Esophagus (tissue), 2 donors: ENCODE results near the gene DUSP28. TPM values are rescaled to one million over a fixed set of nuclear protein-coding genes. Genes with fewer than 3 reads are reported as not detected.
A peak's percentile ranks its signal among the peaks of the same experiment; 100 is the strongest.

Experiments
- H3K27ac ChIP-seq, 2 donors: one replicate each; pipeline ENCODE4 v1.5.1; 2013; ENCODE audit warnings: low read depth in 2 of 2, mild to moderate bottlenecking in 2 of 2, inconsistent platforms in 1 of 2, low read length in 1 of 2, moderate library complexity in 1 of 2
- H3K27me3 ChIP-seq, 2 donors: one replicate each; pipeline ENCODE4 v1.6.1; 2013; ENCODE audit warnings: low read length in 2 of 2, control low read depth in 1 of 2, mild to moderate bottlenecking in 1 of 2; ENCODE audit not compliant: insufficient read depth in 2 of 2, control insufficient read depth in 1 of 2
- H3K36me3 ChIP-seq, 2 donors: one replicate each; pipeline ENCODE4 v1.6.1; 2013; ENCODE audit warnings: low read length in 1 of 2; ENCODE audit not compliant: control insufficient read depth in 2 of 2, insufficient read depth in 2 of 2
- H3K4me1 ChIP-seq, 2 donors: one replicate each; pipeline ENCODE4 v1.6.1; 2013; ENCODE audit warnings: low read length in 1 of 2; ENCODE audit not compliant: control insufficient read depth in 2 of 2, insufficient read depth in 2 of 2
- H3K4me3 ChIP-seq, 2 donors: one replicate each; pipeline ENCODE4 v1.5.1; 2013; ENCODE audit warnings: low read length in 2 of 2, mild to moderate bottlenecking in 2 of 2, low read depth in 1 of 2, moderate library complexity in 1 of 2
- H3K9me3 ChIP-seq, 2 donors: one replicate each; pipeline ENCODE4 v1.6.1; 2013; ENCODE audit warnings: mild to moderate bottlenecking in 2 of 2, low read depth in 1 of 2, low read length in 1 of 2, moderate library complexity in 1 of 2; ENCODE audit not compliant: control insufficient read depth in 2 of 2, insufficient read depth in 1 of 2
- WGBS, 2 donors: extraction: QIAGEN DNeasy Blood & Tissue Kit; methylation state at CpG; one replicate each; pipeline ENCODE4 v1.1.7; 2013; 5-methylcytosine and 5-hydroxymethylcytosine counted together
- polyA plus RNA-seq, 2 donors: library from polyadenylated mRNA; stranded (reverse); fragments of 200-250 nt; gene quantifications; one replicate each; pipeline ENCODE4 v1.2.3, GENCODE V29; 2013
- donor health status: healthy with polysubstance abuse.
- donor health status: Bipolar disorder and iron deficiency.

Gene DUSP28
- polyA plus RNA-seq, 2 donors = 3.5 to 3.8 TPM

DNA sequence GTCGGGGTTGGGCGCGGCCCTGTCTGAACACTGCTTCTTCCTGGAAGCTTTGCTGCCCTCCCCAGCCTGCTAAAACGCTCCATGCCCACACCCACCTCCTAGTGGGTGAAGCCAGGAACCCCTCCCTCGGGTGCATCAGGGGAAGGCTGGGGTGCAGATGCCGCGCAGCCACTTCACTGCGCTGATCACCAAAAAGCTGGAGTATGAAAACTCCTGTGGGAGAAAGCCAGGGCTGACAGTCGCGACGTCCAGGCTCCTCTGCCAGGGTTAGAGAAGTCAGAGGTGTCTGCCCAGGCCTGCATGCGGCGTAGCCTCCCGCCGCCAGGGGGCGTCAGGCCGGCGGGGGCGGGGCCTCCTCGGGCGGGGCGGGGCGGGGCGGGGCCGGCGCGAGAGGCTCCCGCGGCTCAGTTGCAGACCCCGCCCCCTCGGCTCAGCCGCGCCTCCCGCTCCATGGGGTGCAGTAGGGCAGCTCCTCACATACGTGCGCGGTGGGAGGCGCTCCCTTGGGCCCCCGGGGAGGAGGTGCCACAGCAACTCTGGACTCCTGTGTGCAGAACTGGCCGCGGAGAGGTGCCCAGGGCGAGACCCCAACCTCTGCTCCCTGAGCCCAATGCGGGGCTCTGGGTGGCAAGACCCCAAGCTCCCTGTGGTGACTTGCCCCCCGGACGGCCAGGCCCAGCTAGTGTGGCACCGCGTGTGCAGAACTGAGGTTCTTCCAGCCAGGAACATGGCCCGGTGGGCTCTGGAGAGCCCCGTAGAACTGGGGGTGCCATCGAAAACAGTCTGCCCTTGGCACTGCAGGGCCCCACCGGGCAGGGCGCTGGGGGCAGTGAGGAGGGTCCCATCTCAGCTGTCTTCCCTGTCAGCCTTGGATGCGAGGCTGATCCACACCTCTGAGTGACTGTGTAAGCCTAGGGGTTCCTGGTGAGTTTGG, 6.3 kb downstream of the DUSP28 start:
- 6 to 9% methylated on average over 32 to 53 of the region's 53 CpGs for WGBS, 2 donors

DNA sequence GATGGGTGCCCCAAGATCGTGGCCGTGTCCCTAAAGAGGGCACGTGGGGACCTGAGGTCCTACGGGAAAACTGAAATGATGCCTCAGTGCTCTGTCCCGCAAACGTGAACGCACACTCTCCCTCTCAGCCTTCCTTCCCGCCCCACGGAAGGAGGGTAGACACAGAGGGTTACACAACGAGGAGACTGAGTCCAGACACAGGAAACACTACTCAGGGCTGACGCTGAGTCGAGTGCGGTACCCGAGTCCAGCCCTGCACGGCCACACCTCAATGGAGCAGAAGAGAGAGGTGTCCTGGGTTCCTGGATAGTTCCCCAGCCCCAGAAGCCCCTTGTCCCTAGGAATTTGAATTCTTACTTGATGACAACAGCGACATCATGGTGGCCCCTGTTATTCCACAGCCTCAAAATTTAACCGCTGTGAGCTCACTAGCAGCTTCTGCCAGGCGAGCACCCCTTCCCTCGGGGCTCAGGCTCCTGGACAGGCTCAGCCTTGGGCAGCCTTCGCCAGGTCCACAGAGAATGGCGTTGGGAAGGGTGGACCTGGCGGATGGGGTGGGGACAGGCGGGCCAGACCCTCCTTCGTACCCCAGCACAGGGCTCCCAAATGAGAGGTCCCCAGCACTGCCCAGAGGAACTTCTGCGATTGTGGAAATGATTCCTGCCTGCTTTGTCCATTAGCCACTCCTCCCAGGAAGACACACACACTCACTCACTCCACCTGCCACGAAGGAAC, 7.1 kb downstream of the DUSP28 start:
- no peaks in the 10 kb centered on the region for H3K9me3 ChIP-seq
- H3K36me3 ChIP-seq = peaks cover 0 to 7% of the 10 kb centered on the region in 2 donors
- peaks cover 32 to 47% of the 10 kb centered on the region in 2 donors for H3K4me1 ChIP-seq
- peak overlapping the region; percentile 96 for H3K27ac ChIP-seq
- no peaks in the 10 kb centered on the region for H3K27me3 ChIP-seq
- whole genome bisulfite sequencing, 2 donors = 27 to 29% methylated on average over 26 of the region's 26 CpGs
- peak overlapping the region; percentile 71 to 87 for H3K4me3 ChIP-seq

More for the DNA sequence above, 6.3 kb downstream of the DUSP28 start:
- Histone ChIP-seq H3K27ac (peak overlapping the region; percentile 96), H3K4me1 (peaks cover 32 to 47% of the 10 kb centered on the region in 2 donors), H3K27me3 (no peaks in the 10 kb centered on the region), H3K36me3 (peaks cover 0 to 6% of the 10 kb centered on the region in 2 donors), H3K9me3 (no peaks in the 10 kb centered on the region), H3K4me3 (peak overlapping the region; percentile 46 to 87)

DNA sequence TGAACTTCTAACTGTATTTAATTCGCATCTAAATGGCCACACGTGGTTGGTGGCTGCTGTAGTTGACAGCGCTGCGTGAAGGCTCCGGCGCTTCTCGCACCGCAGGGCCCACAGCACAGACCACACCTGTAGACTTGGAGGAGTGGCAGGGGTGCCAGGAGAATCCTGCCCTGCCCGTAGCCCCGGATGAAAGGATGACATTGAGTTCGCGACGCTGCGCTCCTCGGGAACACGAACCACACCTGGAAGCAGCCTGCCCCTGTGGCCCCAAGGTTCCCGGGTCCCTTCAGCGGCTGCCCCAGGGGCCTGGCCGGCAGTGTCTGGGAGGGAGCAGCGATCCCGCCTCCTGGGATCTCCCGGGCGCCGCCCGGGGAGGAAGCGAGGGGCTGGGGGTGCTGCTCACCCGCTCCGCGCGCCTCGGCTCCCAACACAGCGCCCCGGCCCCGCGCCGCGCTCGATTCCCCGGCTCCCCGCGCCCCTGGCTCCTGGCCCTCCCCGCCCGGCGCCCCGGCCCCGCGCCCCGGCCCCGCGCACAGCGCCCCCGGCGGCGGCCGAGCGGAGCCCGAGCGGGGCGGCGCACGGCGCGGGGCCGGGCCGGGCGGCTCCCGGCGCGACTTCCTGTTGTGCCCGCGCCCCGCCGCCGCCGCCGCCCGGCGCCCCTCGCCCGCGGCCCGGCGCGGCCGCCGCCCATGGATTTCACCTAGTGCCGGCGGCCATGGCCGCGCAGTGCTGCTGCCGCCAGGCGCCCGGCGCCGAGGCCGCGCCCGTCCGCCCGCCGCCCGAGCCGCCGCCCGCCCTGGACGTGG, 7.9 kb downstream of the DUSP28 start, which contains the start of gene RNPEPL1:
RNPEPL1 (plus strand) TSS at position 613 of the 806 bp plus-strand sequence; CDS start at position 716, 103 bp downstream.
- H3K36me3 ChIP-seq = peaks cover 0 to 11% of the 10 kb centered on the region in 2 donors
- H3K4me3 ChIP-seq = peak within 1 kb of the TSS; percentile 80 to 87
- peaks cover 32 to 49% of the 10 kb centered on the region in 2 donors for H3K4me1 ChIP-seq
- peak within 1 kb of the TSS; percentile 96 for H3K27ac ChIP-seq
- 1% methylated on average over 34 to 106 of the region's 106 CpGs for WGBS, 2 donors
- no peaks in the 10 kb centered on the region for H3K27me3 ChIP-seq
- H3K9me3 ChIP-seq = no peaks in the 10 kb centered on the region

DNA sequence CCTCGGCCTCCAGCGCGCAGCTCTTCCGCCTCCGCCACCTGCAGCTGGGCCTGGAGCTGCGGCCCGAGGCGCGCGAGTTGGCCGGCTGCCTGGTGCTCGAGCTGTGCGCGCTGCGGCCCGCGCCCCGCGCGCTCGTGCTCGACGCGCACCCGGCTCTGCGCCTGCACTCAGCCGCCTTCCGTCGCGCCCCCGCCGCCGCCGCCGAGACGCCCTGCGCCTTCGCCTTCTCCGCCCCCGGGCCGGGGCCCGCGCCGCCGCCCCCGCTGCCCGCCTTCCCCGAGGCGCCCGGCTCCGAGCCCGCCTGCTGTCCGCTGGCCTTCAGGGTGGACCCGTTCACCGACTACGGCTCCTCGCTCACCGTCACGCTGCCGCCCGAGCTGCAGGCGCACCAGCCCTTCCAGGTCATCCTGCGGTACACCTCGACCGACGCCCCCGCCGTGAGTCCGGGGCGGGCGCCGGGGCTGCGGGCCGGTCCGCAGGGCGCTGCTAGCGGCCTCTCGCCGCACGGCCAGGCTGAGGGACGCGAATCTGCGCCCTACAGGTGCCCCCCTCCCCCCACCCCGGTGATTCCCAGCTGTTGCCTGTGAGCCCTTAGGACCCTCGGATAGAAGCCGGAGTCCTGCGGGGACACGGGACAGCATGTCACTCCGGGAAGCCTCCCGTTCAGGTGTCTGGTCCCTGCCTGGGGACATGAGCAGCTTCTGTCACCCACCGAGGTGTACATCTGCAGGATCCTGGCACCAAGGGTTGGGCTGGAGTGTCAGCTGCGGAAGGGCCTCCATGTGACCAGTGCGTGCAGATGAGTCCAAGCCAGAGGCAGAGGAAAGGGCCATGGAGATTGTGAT, 8.7 kb downstream of the DUSP28 start:
- H3K4me3 ChIP-seq = peak overlapping the region; percentile 80 to 87
- H3K36me3 ChIP-seq = peaks cover 0 to 18% of the 10 kb centered on the region in 2 donors
- peaks cover 32 to 52% of the 10 kb centered on the region in 2 donors for H3K4me1 ChIP-seq
- no peaks in the 10 kb centered on the region for H3K27me3 ChIP-seq
- no peaks in the 10 kb centered on the region for H3K9me3 ChIP-seq
- 1% methylated on average over 62 to 93 of the region's 93 CpGs for WGBS, 2 donors
- peak overlapping the region; percentile 92 to 96 for H3K27ac ChIP-seq

DNA sequence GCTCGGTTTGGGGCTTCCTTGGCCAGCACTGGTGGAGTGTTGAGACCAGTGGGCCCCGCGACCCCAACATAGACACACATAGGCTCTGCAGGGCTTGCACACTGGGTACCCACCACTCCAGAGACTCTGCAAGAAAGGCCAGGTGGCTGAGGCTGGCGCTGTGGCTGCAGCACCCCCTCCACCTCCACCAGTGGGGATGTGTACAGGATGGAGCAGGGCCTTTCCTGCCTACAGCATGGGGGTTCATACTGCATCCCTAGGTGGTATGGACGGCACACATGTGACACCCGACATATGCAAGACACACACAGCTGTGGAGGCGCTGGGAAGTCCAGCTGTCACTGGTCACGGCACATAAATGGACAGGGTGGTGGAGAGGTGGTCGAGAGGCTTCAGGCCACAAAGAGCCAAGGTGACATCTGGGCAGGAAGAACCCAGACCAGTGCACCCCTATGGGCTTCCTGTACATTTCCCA, 9.4 kb downstream of the DUSP28 start:
- no peaks in the 10 kb centered on the region for H3K27me3 ChIP-seq
- peak overlapping the region in 1 of 2 donors; percentile 92 for H3K27ac ChIP-seq
- H3K4me1 ChIP-seq = peaks cover 32 to 53% of the 10 kb centered on the region in 2 donors
- WGBS, 2 donors = 70 to 73% methylated on average over 9 of the region's 9 CpGs
- no peaks in the 10 kb centered on the region for H3K9me3 ChIP-seq
- peak overlapping the region; percentile 80 to 87 for H3K4me3 ChIP-seq
- peaks cover 0 to 24% of the 10 kb centered on the region in 2 donors for H3K36me3 ChIP-seq

DNA sequence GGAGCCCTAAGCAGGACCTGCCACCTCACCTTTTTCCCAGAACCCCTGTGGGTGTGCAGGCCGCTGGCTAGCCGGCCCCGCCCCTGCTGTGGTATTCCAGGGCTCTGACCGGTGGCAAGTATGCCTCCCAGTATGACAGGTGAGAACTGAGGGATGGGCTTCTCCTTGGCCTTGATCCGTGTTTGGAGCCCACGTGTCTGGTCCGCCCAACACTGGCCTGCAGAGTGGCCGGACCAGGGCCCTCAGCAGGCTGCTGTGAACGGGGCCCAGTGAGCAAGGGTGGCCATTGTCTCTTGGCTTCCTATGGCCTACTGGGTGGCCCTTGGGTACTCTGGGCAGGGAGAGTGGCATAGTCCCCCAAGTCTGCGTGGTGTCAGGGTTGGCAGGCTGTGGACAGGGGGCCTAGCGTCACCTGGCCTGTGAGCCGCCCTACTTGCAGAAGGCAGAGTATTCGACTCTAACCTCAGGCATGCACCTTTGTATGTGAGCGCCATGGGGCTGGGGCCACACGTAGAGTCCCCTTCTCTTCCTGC, 9.9 kb downstream of the DUSP28 start:
- WGBS, 2 donors = 80 to 85% methylated on average over 15 of the region's 15 CpGs
- H3K4me3 ChIP-seq = peak overlapping the region; percentile 80 to 87

DNA sequence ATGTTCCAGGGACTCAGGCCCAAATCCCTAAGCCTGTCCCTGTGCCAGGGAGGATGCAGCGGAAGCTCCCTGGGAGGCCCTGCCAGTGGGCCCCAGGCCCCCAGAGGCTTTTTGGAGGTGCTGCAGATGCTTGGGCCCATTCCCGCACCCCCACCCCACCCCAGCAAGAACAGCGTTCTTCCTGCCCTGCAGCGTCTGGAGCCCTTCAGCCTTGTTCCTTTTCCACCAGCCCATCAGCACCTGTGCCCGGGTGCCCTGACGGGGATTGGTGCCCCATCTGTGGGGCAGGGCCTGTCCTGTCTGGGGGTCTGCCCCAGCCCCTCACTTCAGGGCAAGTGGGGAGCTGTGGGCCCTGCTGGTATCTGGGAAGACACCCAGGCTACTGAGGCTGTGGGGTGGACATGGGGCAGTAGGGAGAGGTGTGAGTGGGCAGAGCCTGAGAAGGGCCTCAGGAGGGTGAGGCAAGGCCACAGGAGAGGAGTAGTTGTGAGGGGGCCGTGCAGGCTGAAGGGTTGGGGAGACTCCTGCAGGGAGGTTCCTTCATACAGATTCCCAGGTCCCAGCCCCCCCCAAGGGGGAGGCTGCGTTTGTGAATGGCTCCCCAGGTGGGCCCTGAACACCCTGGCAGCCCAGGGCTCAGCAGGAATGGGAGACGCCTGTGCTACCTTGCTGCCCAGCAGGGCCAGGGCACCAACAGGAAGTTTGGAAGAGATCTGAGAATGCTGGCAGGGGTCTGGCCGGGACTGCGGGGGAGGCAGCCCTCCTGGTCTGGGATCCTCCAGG, 10.6 kb downstream of the DUSP28 start:
- Histone ChIP-seq H3K27ac (peak overlapping the region in 1 of 2 donors; percentile 11), H3K4me3 (no peak overlapping the region), H3K9me3 (no peaks in the 10 kb centered on the region), H3K36me3 (peaks cover 0 to 30% of the 10 kb centered on the region in 2 donors), H3K4me1 (peaks cover 28 to 55% of the 10 kb centered on the region in 2 donors), H3K27me3 (no peaks in the 10 kb centered on the region)
- WGBS, 2 donors = 81 to 84% methylated on average over 11 of the region's 11 CpGs

More for the DNA sequence above, 9.9 kb downstream of the DUSP28 start:
- Histone ChIP-seq H3K27ac (peak overlapping the region in 1 of 2 donors; percentile 1), H3K9me3 (no peaks in the 10 kb centered on the region), H3K4me1 (peaks cover 32 to 54% of the 10 kb centered on the region in 2 donors), H3K27me3 (no peaks in the 10 kb centered on the region), H3K36me3 (peaks cover 0 to 29% of the 10 kb centered on the region in 2 donors)
